GM12891 (cell line): ENCODE data around the gene PRKG2.

Source experiments
- PAX5 ChIP-seq: IDR thresholded peaks from 2 replicates; pipeline ENCODE4 v1.6.1; 2011; ENCODE audit warnings: low read length, moderate library complexity, mild to moderate bottlenecking; ENCODE audit not compliant: insufficient read depth, severe bottlenecking
- POLR2A ChIP-seq: IDR thresholded peaks from 2 replicates; pipeline ENCODE4 v1.6.1; 2011; ENCODE audit warnings: low read depth, low read length, control low read depth
- POLR2AphosphoS5 ChIP-seq: IDR thresholded peaks from 2 replicates; pipeline ENCODE4 v1.6.1; 2011; ENCODE audit warnings: low read depth, low read length, control low read depth

DNA sequence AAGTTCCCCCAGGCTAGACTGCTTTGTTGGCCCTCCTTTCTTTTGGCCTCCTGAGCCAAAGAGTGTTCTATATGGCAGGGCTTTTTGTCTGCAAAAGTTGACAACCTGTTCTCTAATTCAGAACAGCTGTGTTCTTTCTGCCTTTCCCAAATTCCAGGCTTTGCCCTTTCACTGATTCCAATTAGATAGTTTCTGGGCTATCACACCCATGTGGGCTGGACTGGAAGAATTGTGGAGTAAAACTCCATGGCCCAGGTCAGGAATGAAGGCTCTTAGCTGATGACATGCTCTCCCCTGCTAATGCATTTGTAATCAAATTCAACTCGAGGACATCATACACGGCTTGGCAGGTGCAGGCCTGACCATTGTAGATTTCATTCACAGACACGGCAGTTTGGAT lies 165.1 kb downstream of the PRKG2 start:
- TF ChIP-seq PAX5 = no peak
- no peak for TF ChIP-seq POLR2A
- no peak for TF ChIP-seq POLR2AphosphoS5
